BJ (cell line): Measurements from ENCODE around the gene CDKAL1. TPM values are rescaled to one million over a fixed set of nuclear protein-coding genes. Genes with fewer than 3 reads are reported as not detected.

Source experiments
- CTCF ChIA-PET: fragments of 350-600 bp; formaldehyde crosslinking; extraction: SDS; loops from one replicate; lab custom pipeline; 2021; ENCODE audit warnings: antibody characterized with exemption, inconsistent platforms; lab: Yijun Ruan, JAX
- POLR2A ChIA-PET: fragments of 300-600 bp; sonication (Branson Sonifier 250); formaldehyde crosslinking; extraction: SDS; loops from one replicate; lab custom pipeline; 2021; ENCODE audit warnings: antibody characterized with exemption; lab: Charles Lee
- DNase-seq: peaks from one replicate; pipeline ENCODE4 v3.0.0-alpha.2; 2011; ENCODE audit warnings: low read depth
- H3K27me3 ChIP-seq: 2 replicates; pipeline ENCODE4 v1.6.0; 2011; ENCODE audit warnings: low read length; ENCODE audit not compliant: control insufficient read depth, insufficient read depth
- H3K36me3 ChIP-seq: 2 replicates; pipeline ENCODE4 v1.5.1; 2011; ENCODE audit warnings: low read length; ENCODE audit not compliant: control insufficient read depth, insufficient read depth
- H3K4me3 ChIP-seq: 2 replicates; pipeline ENCODE4 v1.5.1; 2011; ENCODE audit warnings: low read depth, mild to moderate bottlenecking, control low read depth, low read length
- polyA minus RNA-seq: library from RNA; depleted of rRNA, polyadenylated mRNA; stranded (reverse); fragments of >200 nt; gene quantifications from 2 replicates; pipeline ENCODE4 v1.2.3, GENCODE V29; 2011; rRNA and poly(A)+ RNA removed
- polyA plus RNA-seq: library from polyadenylated mRNA; depleted of rRNA; stranded (reverse); fragments of >200 nt; gene quantifications from 2 replicates; pipeline ENCODE4 v1.2.3, GENCODE V29; 2011; rRNA removed
- TF ChIP-seq, protein P1 (sequence below): IDR thresholded peaks from 2 replicates; pipeline ENCODE4 v1.5.1; 2011; ENCODE audit warnings: low read depth, mild to moderate bottlenecking, control low read depth, inconsistent platforms, low read length, moderate library complexity; ENCODE audit not compliant: insufficient read depth

CDKAL1 gene
- polyA plus RNA-seq (3.8 and 6.5 TPM in 2 replicates), polyA minus RNA-seq (5.5 and 10.5 TPM in 2 replicates)

DNA sequence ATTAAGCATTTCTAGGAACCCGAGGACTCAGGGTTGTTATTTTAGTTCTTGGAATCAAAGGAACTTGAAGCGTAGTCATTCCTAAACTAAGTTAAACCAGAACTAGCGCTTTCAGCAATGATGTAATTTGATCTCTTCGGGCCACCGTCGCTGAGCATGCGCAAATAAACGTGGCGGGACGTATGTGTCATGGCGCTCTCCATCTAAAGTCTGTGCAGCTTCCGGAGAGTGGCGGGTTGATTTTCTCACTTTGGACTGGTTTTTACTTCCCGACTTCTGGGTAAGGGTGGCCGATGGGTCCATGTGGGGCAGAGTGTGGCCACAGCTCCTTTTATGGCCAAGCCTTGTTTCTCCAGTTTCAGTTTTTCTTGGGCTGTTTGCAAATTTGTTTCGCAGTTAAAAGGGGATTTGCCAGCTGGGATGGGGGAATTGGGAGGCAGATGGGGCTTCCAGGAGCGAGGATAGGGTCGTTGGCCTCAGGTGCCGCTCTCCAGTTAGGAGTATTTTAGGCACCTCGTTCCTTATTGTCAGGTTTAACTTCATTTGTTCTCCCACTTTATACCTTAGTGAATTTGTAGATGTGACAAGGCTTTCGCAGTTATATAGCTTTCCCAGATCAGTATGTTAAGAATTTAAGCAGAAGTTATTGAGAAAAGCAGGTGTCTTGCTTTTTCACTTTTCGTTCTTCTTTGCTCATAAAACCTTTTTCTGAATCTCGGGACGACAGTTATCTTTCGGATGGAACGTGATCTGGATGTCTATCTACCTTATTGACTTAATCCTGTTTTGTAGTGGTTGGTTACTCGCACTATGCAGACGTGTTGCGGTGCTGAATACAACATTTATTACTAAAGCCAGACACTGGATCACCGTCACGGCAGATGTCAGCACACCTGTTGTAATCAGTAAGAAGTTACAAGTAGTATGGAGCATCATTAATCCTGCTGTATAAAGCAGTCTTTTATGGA lies at the start of gene CDKAL1:
Gene CDKAL1, plus strand, starts transcription at position 163 of the 968 bp plus-strand sequence. CDS start 11,894 bp downstream, outside the sequence.
- H3K4me3 ChIP-seq: peak within 1 kb of the TSS; percentile 53
- ChIA-PET CTCF (interaction anchor here (1.2 kb wide), 1 partner anchor 244 kb away, joined by 4 read pairs; no protein-coding TSS in a partner anchor), POLR2A (no interaction called here)
- no peaks in the 10 kb centered on the region for H3K27me3 ChIP-seq
- TF ChIP-seq, protein P1, sequence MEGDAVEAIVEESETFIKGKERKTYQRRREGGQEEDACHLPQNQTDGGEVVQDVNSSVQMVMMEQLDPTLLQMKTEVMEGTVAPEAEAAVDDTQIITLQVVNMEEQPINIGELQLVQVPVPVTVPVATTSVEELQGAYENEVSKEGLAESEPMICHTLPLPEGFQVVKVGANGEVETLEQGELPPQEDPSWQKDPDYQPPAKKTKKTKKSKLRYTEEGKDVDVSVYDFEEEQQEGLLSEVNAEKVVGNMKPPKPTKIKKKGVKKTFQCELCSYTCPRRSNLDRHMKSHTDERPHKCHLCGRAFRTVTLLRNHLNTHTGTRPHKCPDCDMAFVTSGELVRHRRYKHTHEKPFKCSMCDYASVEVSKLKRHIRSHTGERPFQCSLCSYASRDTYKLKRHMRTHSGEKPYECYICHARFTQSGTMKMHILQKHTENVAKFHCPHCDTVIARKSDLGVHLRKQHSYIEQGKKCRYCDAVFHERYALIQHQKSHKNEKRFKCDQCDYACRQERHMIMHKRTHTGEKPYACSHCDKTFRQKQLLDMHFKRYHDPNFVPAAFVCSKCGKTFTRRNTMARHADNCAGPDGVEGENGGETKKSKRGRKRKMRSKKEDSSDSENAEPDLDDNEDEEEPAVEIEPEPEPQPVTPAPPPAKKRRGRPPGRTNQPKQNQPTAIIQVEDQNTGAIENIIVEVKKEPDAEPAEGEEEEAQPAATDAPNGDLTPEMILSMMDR: no peak
- peak; percentile 75 for DNase-seq
- no peaks in the 10 kb centered on the region; the same call in 1 of the 2 replicates for H3K36me3 ChIP-seq

DNA sequence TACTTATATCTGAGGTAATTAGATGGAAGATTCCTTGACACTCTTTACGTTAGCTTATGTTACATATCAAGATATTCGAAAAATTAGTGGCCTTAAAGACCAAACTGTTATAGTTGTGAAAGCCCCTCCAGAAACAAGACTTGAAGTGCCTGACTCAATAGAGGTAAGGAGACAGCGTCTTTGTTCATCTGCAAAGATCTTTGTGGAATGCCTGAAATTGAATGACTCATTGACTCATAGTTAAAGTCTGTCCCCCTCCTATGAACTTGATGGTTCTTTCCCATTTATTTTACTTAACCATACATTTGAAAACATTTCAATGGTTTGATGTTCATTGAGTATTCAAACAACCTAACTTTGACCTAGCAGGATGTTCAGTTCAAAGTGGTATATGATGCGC lies 47.6 kb upstream of the CDKAL1 start:
- no peaks in the 10 kb centered on the region for H3K27me3 ChIP-seq
- TF ChIP-seq, protein P1: no peak
- DNase-seq: no peak
- peaks cover 10% of the 10 kb centered on the region for H3K36me3 ChIP-seq
- POLR2A ChIA-PET: no interaction called here
- H3K4me3 ChIP-seq: no peak overlapping the region
- CTCF ChIA-PET: interaction anchor here (1.1 kb wide), 1 partner anchor 11 kb away, joined by 4 read pairs; no protein-coding TSS in a partner anchor

DNA sequence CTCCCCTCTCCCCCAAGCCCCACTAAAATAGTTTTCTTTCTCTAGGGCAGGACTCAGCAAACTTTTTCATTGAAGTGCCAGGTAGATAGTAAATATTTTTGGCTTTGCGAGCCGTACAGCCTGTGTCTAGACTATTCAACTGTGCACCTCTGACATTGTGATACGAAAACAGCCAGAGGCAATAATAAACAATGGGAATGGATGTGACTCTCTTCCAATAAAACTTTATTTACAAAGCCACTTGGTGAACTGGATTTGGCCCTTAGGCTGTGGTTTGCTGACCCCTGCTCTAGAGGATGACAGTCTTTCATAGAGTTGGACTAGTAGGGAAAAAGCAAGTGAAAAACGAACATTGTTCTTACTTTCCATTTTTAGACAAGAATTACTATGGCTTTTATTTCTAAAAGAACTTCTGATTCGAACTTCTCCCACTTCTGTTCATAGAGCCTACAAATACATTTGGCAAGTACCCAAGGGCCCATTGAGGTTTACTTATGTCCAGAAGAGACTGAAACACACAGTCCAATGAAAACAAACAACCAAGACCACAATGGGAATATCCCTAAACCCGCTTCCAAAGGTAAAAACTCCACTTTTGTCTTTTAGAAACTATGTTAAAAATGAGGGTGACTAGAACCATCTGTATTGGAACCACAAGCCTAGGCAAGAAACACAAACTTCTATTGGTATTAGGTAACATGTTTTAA lies 46.4 kb upstream of the CDKAL1 start:
- H3K27me3 ChIP-seq: no peaks in the 10 kb centered on the region
- peaks cover 9% of the 10 kb centered on the region for H3K36me3 ChIP-seq
- ChIA-PET POLR2A (no interaction called here), CTCF (no interaction called here)
- H3K4me3 ChIP-seq: no peak overlapping the region
- TF ChIP-seq, protein P1: no peak
- DNase-seq: no peak

DNA sequence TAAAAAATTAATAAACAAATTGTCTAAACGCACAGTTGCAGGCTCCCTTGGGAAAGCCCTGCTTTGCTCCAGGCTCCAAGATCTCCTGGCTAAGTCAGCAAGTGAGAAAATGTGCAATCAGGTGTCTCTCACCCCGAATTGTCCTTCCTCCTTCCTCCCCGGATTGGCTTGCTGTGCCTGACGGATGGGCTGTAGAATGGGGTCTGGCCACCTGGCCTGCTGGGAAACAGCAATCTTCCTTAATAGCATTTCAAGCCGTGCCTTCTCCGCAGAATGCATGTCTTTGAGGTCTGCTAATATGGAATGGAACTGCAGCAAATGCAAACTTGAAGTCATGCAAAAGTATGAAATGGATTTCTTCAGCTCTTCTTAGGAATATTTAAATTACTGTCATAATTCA lies 43.7 kb upstream of the CDKAL1 start:
- no peak for DNase-seq
- Histone ChIP-seq H3K36me3 (peaks cover 9% of the 10 kb centered on the region), H3K4me3 (no peak overlapping the region), H3K27me3 (no peaks in the 10 kb centered on the region)
- TF ChIP-seq, protein P1: no peak
- POLR2A ChIA-PET: no interaction called here
- CTCF ChIA-PET: no interaction called here

DNA sequence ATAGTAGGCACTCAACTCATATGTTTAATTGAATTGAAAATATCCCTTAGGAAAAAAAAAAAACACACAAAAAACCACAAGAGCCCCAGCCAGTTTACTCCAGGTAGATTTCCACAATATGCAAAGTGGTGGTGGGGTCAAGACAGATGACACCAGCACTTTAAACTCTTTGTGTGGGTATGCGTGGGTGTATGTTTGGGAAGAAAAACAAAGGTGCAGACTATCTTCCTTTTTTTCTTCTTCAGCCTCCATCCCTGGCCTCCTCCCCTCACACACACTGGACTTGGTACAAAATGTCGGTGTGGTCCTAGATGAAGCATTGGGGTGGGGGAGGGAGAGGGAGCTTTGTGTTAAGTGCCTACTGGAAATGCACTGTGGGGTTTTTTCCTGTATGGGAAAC lies 42.2 kb upstream of the CDKAL1 start:
- POLR2A ChIA-PET: no interaction called here
- TF ChIP-seq, protein P1: no peak
- CTCF ChIA-PET: interaction anchor here (0.9 kb wide), 1 partner anchor 101 kb away, joined by 3 read pairs; no protein-coding TSS in a partner anchor
- H3K27me3 ChIP-seq: no peaks in the 10 kb centered on the region
- peaks cover 9% of the 10 kb centered on the region for H3K36me3 ChIP-seq
- no peak overlapping the region for H3K4me3 ChIP-seq
- no peak for DNase-seq
